HG02759 (cell line): ENCODE measurements around the gene HNRNPF.
"Not testable (repeated sequence)": the region's sequence is repeated elsewhere in the genome, so short reads cannot be mapped to it uniquely, and the experiment has no call there.

Source experiments
- ATAC-seq: cut with Tn5 transposase; IDR thresholded peaks from one replicate; pipeline ENCODE4 v1.9.1; 2021; ENCODE audit warnings: mild to moderate bottlenecking, moderate library complexity; ENCODE audit not compliant: unreplicated experiment

The HNRNPF gene

DNA sequence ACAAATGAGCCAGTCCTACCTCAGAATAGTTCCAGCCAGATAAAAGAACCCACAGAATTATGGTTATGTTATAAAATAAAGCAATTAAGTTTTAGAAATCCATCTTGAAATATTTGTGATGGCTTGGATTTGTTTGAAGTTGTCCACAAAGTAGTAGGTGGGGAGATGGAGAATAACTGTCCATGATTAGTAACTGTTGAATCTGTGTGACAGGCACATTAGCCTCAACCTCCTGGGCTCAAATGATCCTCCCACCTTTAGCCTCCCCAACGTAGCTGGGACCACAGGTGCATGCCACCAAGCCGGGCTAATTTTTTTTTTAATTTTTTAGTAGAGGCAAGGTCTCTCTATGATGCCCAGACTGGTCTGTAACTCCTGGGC is 10.1 kb downstream of the HNRNPF start:
- no peak for ATAC-seq

DNA sequence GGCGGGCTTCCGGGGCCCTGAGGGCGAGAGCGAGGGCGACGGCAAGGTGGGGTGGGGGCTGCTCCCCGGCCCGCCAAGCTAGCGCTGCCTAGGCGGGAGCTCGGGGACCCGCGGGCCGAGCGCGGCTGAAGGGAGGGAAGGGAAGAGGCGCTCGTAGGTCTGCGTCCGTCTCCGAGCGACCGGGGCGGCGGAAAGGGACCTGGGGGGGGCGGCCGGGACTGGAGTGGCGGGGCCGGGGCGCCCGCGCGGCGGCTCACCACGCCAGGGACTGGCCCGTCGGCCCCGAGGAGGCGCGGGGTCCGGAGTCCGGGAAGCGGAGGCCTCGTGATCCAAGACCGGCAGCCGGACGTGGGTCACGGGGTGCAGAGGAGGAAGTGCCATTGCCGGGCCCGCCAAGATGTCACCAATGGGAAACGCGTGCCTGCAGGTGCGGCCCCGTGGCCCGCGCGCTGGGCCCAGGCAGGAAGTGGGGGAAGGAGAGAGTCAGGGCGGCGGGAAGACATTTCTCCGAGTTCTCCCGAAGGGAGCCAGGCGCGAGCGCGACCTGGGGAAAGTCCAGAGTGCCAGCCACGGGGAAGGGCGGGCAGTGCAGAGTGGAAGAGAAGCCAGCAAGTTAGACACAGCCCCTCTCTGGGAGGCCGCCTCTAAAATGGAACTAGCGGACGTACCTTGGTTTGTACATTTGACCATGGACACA is 11.9 kb downstream of the HNRNPF start:
- peak; percentile 87 for ATAC-seq

DNA sequence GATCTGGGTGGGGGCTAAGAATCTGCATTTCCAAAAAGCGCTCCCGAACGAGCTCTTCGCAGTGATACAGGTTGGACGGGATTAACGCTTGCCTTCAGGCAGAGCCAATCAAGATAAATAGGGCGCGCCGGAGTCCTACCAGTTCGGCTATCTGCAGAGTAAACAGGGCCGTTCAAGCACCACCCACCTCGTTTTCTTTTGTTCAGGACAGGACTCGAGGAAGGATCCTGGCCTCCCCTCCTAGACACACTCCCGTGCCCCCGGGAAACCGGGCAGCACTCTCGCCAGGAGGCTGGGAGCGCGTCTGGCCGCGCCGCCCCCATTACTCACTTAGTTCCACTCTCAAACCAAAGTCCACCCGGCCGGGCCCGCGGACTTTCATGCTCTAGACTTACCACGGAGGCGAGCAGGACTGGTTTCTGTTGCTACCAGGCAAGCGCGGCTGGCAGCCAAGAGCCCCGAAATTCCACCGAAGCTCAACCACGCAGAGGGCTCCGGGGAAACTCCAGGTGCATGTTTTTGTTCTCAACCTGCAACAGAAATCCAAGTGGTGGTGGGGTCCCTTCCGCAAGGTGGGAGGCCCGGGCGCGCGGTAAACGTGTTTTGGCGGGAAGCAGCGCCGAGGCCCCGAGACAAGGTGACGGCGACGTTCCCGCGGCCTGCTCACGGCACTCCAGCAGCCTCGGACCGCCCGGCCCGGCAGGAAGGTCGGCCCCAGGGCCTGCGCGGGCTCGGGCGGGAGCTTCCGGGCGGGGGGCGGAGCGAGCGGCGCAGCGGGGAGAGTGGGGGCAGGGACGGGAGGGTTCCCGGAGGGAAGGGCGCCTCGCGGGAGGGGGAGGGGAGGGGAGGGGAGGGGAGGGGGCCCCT is 12.7 kb downstream of the HNRNPF start:
- peak; percentile 63 for ATAC-seq

DNA sequence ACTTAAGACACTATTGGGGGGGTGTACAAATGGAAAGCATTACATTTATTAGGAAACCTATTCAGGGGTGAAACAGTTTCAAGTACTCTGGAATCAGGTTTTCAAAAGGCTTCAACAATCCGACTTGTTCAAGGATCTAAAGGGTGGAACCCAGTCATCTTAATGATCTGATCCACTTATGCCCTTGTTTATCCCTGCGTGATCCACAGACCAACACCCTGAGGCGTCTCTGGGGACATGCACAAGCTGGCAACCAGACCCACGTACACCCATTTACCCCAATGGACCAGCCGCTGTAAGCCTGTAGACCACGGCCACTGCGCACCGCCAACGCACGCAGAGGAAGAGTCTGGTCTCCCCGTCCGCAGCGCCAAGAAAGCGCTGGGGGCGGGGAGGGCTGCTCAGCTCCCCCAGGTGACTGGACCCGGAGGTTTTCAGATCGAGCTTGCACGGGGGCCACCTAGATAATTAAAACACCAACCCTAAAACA is 13.4 kb downstream of the HNRNPF start:
- no peak for ATAC-seq

DNA sequence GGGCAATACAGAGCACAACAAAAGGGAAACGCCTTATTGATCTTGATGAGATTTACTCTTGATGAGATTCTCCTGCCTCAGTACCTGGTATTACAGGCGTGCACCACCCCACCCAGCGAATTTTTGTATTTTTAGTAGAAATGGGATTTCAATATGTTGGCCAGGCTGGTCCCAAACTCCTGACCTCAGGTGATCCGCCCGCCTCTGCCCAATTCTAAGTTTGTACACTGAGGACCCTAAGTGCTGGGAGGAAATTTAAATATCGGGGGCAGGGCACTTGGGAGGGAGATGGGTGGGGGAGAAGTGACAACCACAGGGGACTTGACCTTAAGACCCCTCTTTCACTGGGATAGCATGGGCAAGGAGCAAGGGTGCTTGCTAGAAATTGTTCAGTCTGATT is 14.1 kb downstream of the HNRNPF start:
- ATAC-seq: no peak

DNA sequence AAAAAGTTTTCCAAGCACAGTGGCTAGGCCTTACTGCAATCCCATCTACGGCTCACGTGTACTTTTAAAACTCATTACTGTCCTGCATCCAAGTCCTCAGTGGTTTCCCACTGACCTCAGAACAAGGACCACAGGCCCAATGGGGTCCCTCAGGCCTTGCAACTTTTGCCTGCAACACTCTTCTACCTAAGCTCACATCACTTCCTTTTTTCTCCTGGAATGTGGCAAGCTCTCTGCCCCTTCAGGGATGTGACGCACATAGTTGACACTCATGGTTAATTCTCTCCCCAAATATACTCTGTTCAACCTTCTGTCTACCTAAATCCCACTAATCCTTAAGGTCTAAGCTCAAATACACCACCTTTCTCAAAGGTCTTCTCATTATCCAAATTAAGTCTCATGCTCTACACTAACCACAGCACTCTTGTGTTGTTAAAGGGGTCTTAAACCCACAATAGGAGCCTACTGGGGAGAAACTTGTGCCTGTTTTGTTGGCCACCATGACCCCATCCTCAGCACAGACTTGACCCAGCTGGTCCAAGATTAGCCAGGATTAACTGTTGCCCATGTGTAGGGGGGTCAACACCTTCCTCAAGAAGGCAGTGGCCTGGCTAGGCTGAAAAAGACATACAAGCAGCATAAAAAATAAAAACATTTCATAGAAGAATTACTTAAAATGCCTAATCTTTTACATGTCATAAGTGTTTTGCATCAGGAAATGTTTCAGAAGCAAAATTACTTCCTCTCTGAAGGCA is 15.2 kb downstream of the HNRNPF start:
- ATAC-seq: no peak

DNA sequence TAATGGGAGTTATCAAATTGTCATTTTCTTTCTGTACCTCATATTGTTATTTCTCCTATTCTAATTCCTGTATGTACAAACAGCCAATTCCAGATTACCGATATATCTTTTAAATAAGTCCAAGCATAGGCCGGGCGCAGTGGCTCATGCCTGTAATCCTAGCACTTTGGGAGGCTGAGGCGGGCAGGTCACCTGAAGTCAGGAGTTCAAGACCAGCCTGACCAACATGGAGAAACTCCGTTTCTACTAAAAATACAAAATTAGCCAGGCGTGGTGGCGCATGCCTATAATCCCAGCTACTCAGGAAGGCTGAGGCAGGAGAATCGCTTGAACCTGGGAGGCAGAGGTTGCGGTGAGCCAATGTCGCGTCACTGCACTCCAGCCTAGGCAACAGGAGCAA is 15.8 kb downstream of the HNRNPF start:
- not testable (repeated sequence) for ATAC-seq

DNA sequence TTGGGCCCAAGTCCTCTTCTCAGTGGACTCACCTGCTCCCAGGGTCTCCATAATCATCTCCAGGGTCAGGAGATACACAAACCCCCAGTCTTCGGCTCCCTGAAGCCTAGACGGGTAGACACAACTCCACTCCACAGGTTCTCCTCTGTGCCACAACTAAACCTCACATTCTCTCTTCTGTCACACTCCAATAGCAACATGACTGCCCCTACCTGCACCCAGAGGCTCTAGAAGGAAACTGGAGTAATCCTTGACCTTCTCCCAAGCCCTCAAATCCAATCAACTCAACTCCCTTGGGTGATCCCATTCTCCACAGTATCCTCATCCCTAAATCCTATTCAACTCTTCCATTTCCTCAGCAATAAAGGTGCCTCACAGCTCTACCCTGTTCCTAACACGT is 16.2 kb downstream of the HNRNPF start:
- ATAC-seq: no peak

DNA sequence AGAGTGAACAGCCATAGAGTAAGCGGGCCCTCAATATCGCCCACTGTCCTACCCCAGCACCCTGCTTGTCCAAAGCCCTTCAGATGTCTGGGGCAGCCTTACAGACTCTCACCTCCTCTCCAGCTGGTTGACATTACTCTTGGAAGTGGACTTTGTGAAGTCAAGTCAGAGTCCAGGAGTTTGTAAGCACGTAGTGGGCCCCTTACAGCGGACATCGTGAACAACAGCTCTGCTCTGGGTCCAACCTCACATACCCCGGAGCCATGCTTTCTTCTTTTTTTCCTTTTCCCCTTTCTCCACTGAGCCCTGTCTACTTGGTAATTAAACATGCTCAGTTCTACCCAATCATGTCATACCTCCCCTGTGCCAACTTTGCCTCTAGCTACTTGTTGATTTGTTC is 17.5 kb downstream of the HNRNPF start:
- ATAC-seq: no peak

DNA sequence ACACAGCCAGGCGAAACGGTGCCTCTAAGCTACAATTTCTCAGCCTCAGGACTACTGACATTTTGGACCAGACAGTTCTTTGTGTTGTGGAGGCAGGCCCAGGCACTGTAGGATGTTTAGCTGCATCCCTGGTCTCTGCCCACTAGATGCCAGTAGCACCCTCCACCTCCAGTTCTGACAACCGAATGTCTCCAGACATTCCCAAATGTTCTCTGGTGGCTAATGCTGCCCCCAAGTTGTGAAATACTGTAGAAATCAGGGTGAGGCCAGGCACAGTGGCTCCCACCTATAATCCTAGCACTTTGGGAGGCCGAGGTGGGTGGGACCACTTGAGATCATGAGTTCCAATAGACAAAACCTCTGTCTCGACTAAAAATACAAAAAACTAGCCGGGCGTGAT is 18.2 kb downstream of the HNRNPF start:
- ATAC-seq: no peak

DNA sequence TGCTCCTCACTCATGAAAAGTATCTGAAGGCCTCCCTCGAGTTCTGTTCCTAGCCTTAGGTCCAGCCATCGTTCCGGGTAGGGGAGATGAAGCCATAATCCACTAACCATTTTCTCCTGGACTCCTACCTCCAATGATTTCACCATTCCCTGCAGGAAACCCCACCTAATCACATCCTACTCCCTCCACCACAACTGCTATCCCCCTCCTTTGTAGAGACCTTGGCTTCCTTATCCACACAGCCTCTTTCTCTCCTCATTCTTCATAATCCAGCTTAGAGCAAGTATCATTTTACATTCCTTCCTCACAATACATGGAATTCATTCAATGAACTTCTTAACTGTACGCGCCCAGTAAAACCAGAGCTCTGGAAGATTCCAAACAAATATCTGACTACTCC is 18.7 kb downstream of the HNRNPF start:
- no peak for ATAC-seq

DNA sequence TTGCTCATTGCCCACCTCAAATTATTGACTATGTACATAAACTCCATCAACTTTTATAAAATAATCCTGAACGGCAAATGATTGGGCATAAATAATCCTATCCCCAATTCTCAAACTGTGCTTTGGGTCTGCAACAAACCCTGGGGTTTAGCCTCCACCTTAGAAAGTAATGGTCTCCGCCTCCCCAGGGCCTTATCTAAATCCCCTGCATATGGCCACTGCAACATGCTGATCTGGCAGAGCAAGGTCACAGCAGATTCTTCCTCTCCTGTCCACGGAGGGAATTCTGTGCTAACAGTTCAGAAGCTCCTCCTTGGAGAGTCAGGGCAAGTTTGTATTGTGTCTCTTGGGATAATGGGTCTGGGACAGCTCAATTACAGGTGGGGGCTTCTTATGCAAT is 19.1 kb downstream of the HNRNPF start:
- ATAC-seq: no peak

DNA sequence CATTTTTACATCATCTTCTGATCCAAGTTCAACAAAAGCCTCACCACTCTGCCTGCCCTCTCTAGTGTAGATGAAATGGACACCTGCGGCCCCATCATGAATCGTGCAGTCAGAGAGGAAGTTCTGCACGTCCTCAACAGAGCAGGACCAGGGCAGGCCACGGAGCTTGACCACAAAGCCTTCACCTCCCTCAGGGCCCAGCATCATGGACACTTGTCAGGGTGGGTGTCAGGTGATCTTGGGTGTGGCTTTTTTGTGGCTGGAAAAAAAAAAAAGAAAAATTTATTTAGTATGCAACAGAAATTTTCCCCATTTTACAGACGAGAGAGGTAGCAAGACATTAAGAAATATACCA is 21.3 kb downstream of the HNRNPF start:
- ATAC-seq: no peak

DNA sequence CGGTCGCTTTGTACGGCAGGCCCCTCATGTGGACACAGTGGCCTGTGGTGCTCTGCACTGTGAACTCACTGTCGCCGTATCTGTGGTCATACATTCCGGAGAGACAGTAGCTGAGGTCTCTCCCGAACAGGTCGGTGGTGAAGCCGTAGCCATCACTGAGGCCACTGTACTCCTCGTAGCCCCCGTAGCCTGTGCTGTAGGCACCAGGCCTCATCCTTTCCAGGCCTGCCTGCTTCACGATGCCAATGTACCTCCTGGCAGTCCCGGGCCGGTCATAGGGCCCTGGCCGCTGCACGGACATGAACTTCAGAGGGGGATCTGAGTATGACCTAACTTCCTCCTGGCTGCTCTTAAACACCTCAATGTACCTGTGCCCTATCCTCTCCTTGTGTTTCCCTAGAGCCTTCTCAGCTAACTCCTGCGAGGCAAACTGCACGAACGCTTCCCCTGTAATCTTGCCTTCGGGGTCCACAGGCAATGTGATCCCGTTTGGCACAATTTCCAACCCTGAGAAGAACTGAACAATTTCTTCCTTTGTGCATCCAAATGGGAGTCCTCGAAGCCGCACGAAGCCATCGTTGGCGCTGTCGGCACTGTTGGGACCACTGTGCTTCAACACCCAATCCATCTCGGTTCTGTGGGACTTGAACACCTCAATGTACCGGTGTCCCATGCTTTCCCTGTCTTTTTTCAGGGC is 21.9 kb downstream of the HNRNPF start:
- ATAC-seq: no peak

DNA sequence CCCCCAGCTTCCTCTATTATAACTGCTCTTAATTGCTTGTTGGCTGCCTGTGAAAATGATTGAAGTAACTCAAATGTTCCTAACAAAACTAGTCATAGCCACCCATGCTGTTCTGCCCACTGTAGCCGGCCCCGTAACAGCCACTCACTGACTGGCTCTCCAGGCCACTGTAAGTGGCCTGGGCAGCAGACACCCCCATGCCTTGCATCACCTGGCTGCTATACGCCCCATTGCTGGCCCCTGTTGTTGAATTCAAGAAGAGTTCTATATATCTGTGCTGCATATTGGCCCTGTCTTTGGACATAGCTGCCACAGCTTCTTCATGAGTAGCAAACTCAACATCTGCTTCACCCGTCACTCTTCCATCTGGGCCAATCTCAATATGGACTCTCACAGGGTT is 22.4 kb downstream of the HNRNPF start:
- no peak for ATAC-seq

DNA sequence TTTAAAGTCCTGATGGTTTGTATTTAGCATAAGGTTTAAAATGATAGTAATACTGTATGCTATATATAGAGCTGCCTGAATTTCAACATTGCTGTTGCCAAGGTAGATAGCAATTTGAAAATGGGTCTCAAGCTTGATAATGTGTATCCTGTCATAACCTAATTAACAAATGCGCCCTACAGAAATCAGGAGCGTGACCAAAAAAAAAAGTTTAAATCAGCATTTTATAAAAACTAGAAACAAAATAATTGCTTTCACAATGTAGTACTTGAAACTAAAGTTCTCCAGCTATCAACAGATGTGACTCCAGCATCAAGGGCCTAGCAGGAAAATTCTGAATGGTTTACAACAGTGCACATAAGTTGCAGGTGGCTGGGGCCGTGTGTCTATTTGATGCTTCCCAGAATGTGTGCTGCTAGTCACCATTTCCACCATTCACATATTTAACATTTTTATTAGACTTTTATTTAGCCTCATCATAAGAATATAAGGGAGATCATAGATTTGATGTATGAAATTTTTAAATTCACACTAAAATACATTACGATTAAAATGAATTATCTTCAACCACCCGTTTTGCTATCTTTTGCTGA is 23.5 kb downstream of the HNRNPF start:
- ATAC-seq: no peak

DNA sequence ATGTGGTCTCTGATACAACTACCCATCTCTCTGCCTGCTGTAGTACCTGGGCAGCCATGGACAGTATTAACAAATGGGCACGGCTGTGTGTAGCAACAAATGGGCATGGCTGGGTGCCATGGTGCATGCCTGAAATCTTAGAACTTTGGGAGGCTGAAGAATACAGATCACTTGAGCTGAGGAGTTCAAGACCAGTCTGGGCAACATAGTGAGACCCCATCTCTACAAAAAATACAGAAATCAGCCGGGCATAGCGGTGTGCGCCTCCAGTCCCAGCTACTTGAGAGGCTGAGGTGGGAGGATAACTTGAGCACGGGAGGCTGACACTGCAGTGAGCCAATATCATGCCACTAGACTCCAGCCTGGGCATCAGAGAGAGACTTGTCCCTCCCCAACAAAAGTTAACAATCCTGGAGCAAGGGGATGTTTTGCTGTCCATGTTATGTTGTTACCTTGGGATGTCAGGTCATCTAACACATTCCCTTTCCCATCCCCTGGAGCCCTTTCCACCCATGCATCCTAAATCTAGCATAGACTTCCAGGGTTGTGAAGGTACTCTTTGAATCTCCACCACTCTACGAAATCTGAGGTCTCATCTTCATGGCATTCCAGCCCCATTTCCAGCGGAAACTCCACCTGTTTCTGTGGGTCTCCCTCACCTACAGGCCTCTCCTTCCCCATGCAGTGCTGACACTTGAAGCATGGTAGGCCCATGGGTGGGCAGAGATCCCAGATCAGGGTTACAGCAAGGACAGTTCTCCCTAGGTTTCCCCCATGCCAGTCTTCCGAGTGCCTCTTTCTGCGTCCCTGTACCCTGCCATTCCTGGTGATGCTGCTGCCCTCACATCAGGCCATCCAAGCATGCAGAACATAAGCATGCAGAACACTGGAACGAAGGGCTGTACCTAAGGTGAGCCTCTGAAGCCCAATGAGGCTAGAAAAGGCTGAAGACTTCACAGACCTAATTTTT is 24.4 kb downstream of the HNRNPF start:
- no peak for ATAC-seq

DNA sequence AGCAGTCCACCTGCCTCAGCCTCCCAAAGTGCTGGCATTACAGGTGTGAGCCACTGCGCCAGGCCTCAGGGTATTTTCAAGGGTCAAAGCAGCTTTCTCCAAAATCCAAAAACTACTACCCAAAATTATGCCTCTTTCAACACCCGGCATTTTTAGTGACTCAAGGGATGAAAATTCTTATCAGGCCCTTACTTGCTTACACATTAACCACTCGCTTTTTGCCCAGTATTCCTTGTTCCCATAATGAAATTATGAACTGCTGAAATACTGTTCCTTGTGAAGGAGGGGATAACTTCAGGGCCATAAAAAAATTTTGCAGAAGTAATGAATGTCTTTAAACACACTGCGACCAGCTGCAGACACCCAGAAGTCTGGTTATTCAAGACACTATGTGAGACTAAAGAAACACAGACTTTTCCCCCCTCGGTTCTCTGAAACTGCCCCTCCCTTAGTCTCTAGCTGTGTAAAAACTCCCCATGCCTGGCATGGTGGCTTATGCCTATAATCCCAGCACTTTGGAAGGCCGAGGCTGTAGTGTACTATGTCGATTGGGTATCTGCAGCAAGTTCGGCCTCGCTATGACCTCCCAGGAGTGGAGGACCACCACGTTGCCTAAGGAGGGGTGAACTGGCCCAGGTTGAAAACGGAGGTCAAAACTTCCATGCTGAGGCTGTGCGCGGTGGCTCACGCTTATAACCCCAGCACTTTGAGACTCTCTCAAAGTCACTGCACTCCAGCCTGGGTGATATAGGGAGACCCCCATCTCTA is 25.6 kb downstream of the HNRNPF start:
- no peak for ATAC-seq
